GM12801 (cell line): Measurements from ENCODE around the gene CRYBG1.

ENCODE experiments used
- CTCF ChIP-seq: IDR thresholded peaks from one replicate; pipeline ENCODE4 v1.5.1; 2011; ENCODE audit warnings: control low read depth; ENCODE audit not compliant: insufficient read length; ENCODE audit errors: extremely low read depth

CRYBG1 gene

GRCh38 chr6:106476331-106477105 lies 116.0 kb downstream of the CRYBG1 start:
- no peak for TF ChIP-seq CTCF

- no peak for TF ChIP-seq CTCF
Observed at GRCh38 chr6:106477146-106477545, 116.6 kb downstream of the CRYBG1 start.

GRCh38 chr6:106477790-106478189 lies 117.3 kb downstream of the CRYBG1 start:
- no peak for TF ChIP-seq CTCF

GRCh38 chr6:106486236-106486635 lies 125.7 kb downstream of the CRYBG1 start:
- no peak for TF ChIP-seq CTCF

GRCh38 chr6:106488494-106489370 lies 128.2 kb downstream of the CRYBG1 start:
- TF ChIP-seq CTCF, result no peak

GRCh38 chr6:106490030-106490429 lies 129.5 kb downstream of the CRYBG1 start:
- no peak for TF ChIP-seq CTCF

GRCh38 chr6:106490436-106490835 lies 129.9 kb downstream of the CRYBG1 start:
- no peak for TF ChIP-seq CTCF
